H1 (cell line): ENCODE results near the gene FMN2.

Experiments used
- CTCF ChIP-seq, 3 experiments: IDR thresholded peaks; 1 replicate in 2 of 3; 2 replicates in 1 of 3; pipeline versions ENCODE4 v1.5.1 to v1.6.1; 2011; ENCODE audit warnings: low read length in 3 of 3, mild to moderate bottlenecking in 3 of 3, inconsistent platforms in 2 of 3, low read depth in 1 of 3, moderate library complexity in 1 of 3; ENCODE audit not compliant: insufficient read depth in 1 of 3; ENCODE audit errors: control extremely low read depth in 1 of 3
- EGR1 ChIP-seq: IDR thresholded peaks from 2 replicates; pipeline ENCODE4 v1.6.1; 2011; ENCODE audit warnings: low read depth, low read length, borderline replicate concordance
- GABPA ChIP-seq: IDR thresholded peaks from 2 replicates; pipeline ENCODE4 v1.6.1; 2011; ENCODE audit warnings: mild to moderate bottlenecking, low read length, moderate library complexity, borderline replicate concordance; ENCODE audit not compliant: insufficient read depth
- GTF2F1 ChIP-seq: IDR thresholded peaks from 2 replicates; pipeline ENCODE4 v1.6.1; 2012; ENCODE audit warnings: low read depth, low read length, improper control_type of control experiment, borderline replicate concordance
- MAX ChIP-seq: IDR thresholded peaks from 2 replicates; pipeline ENCODE4 v1.6.1; 2012; ENCODE audit warnings: inconsistent platforms
- TBP ChIP-seq: IDR thresholded peaks from 2 replicates; pipeline ENCODE4 v1.6.1; 2011; ENCODE audit warnings: low read depth, low read length, improper control_type of control experiment
- USF2 ChIP-seq: IDR thresholded peaks from 2 replicates; pipeline ENCODE4 v1.6.1; 2011; ENCODE audit warnings: low read length, improper control_type of control experiment

- TF ChIP-seq CTCF (IDR thresholded peaks at IDR 0.05; ENCODE audit: control extremely low read depth in 1 of 3, insufficient read depth in 1 of 3, low read depth in 1 of 3, low read length in 3 of 3): no peak
- TF ChIP-seq USF2: no peak
- TF ChIP-seq EGR1: no peak
- TF ChIP-seq GTF2F1: no peak
- TF ChIP-seq GABPA: no peak
- no peak for TF ChIP-seq MAX
- TF ChIP-seq TBP: no peak
Observed at GRCh38 chr1:240414237-240414636, 322.6 kb downstream of the FMN2 start.
